GM19452 (cell line): ENCODE results near the gene TEX2.

ENCODE experiments used
- ATAC-seq: cut with Tn5 transposase; IDR thresholded peaks from one replicate; pipeline ENCODE4 v1.9.1; 2021; ENCODE audit not compliant: unreplicated experiment

TEX2 gene

DNA sequence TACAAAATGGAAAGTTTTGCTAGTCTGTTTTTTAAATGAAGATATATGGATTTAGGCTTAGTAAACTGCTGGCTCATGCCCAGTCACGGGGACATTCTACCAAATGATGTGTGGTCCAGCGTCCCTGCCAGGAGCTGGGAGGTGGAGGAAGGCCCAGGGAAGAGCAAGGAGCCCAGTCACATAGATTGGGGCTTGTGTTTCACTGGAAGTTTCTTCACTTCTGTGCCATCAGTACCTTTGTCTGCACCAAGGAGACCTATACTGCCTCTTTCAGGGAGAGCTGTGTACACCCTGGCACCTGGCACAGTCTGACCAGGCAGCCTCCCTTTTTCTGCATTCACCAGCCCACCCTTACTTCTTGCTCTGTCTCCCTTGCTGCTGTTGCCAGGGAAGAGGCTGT, 100.5 kb downstream of the TEX2 start:
- ATAC-seq = no peak

DNA sequence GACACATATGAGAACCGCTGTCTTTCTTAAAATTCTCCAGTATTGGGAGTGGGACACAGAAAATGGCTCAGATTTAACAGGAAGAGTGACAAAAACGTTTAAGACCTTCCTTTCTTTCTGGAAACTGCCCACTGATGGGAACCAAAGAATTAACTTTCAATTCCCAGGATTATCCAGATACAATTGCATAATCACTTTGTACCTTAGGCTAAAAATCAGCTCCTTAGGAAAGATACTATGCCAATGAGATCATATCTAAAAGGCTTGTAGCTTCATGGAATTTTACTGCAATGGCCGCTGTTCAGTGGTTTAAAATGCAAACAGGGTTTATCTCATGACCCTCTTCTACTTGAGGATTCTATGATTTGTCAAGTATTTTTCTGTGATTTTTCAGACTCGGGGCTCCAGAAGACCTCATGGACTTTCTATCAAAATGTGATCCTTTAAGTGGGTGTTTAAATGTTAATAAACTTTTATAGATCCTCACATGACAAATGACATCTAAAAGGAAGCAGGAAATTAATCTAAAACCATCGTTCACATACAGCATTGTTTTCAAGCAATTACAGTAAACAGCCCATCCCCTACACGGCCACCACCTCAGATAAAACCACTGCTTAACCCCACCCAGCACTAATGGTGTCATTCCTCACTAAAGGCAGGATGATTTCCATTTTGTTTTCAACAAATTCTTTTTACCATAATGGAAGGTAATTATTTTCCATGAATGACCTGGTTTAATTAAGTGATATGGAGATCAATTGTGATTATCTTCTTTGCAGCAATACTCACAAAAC, 101.5 kb downstream of the TEX2 start:
- ATAC-seq = no peak

DNA sequence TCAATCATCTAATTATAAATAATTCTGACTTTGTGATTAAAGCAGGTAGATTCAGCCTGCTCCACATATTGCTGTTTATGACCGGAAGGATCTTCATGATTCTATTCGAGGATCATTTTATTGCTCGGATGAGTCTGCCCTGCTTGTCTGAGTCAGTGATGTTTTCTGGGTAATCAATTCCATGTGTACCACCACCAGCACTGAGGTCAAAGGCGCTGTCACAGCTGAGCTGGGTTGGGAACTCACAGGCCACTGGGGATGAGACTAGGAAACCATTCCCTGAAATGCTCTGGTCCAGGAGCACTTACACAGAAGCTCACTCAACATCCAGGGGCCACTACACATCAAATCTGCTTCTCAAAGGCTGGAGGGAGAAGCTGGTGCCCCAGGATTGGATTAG, 102.7 kb downstream of the TEX2 start:
- ATAC-seq = no peak

DNA sequence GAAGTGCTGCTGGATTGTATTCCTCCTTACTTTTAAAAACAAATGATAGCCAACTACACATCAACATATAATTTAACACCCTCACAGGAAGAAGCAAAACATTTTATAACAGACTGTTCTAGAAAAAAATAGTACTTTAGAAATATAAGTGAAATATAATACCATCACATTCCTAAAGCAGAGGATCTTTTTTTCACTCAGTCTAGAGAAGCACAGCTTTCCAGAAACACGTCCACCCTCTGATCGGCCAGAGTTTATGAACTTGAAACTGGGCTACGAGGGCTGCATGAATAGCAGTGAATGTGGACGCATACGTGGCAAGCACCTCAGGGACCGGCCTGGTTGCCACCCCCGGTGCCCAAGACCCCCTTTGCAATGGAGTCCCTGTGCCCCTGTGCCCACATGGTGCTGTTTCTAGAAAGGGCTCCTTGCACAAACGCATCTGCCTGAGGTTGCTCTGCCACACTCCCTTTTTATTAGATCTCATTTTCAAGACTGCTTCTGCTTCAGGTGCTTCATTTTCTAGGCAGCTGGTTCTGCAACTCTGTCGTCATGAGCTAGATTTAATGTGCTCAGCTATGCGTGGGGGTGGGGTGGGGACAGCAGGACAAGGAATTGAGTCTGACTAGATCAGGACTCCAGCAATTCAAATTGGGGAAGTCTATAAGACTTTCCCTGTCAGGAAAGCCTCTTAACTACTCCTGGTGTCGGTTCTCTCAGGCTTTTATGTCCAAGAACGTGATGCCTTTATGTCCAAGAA, 104.0 kb downstream of the TEX2 start:
- ATAC-seq = no peak

DNA sequence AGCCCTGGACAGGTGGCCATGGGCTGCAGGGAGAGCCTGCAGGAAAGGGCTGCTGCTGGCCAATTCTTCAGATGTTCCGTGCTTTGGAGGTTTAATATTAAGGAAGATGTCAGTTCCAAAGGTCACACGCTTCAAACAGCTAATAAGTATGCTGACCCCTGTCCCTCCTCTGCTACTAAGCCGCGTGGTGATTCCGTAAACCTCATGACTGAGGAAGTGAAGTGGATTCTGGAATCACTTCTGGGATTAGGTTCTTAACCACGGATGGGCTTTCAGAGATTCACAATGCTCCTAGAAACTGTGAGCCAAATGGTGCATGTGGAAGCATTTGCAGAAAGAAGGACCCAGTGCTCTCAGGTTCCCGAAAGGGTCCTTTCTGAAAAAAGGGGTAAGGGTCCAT, 104.7 kb downstream of the TEX2 start:
- ATAC-seq = no peak

DNA sequence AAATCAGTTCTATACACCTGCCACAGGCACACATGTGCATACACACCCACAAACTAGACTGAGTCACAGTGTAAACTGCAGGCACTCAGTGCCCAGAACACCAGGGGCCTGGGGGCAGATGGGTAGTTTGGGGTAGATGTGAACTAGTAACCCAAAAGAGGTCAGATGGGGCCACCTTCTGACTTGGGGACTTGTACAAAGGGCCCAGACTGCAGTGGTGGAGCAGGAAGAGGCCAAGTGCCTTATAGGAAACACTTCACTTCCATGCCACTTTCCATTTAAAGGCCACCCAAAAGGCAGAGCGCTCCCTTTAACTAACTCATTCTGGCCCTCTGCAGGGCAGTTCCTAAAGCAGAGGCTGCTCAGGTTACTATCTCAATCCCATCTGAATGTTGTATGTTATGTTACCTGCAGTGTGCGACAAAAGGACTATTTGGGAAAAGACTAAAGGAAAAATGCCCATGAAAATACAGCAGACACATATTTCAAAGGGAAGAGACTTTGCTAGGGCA, 105.3 kb downstream of the TEX2 start:
- ATAC-seq = no peak

DNA sequence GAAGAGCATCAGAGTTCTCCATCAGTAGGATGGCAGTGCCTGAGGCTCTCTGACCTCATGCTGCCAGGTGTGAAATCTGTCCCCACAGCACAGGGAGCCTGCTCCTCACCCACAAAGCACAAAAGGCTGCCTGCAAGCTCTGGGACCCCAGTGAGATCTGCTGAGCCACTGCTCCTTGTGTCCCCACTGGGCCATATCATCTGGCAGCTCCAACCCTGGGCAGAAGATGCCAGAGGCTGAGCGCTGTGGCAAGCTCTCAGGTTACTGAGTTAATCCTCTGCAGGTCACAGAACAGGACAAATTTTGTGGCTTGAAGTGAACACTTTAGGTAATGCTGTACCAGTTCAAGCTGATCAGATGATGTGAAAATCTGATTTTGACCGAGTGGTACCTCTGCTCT, 106.4 kb downstream of the TEX2 start:
- ATAC-seq = no peak

DNA sequence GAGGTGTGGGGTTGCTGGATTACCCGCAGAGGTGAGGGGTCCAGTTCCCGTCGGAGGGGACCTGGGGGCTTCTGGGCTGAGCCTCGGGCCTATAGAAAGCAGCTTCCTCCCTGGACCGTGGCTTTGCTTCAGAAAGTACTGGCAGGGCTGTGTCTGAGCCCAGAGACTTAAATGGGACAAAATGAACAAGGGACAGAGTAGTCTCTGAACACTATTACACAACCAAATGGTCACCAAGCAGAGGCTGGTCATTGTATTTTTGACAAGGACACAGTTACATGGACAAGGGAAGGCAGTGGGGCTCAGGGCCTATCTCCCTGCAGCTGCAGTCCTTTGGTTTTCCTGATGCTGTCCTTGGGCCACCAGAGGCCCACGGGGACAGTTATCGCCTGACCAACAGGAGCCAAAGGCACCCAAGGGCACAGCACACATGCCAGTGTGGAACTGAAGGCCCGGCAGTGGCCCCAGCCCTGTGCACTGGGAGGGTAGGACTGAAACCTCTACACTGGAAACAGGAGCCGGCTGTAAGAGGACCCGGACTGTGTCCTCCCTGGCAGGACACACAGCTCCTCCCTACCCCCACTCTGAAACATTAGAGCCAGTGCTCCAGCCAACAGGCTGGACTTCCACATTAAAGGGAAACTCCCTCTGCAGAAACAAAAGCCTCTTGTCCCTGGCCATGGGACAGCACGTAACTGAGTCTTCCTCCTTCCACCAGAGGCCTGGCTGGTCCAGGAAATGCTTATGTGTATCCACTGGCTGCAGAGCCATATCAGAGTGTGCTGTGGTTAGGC, 107.1 kb downstream of the TEX2 start:
- ATAC-seq = no peak

DNA sequence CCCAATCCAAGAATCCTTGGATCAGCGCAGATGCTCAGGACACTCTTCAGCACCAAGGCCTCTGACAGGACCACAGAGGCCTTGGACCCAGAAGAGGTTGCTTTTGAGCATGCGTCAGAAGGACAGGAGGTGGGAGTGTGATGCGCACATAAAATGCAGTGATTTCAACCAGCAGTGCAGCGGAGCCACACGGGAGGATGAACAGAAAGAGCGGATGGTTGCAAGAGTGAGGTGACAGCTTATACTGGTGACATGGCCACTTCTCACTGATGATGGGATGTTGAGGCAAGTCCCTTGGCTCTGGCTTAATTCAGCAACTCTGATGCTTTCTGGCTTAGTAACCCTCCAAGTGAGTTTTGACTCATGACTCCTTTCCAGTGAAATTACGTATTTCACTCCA, 107.9 kb downstream of the TEX2 start:
- no peak for ATAC-seq

DNA sequence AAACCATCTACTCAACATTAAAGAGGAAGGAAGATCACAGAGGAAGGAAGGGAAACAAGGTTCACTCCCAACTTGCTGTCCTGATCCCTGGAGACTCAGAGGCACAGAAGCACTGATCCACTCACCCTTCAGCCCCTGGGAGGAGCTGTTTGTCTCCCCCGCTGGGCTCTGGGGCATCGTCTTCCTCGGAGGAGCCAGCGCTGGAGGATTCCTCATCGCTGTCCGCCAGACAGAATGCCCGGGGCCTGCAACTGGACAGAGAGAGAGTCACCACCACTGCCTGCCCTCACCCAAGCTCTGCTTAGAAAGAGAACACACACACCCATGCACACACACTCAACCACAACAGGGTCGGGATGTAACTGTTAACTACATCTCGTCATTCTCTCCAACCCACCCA, 108.3 kb downstream of the TEX2 start:
- no peak for ATAC-seq

DNA sequence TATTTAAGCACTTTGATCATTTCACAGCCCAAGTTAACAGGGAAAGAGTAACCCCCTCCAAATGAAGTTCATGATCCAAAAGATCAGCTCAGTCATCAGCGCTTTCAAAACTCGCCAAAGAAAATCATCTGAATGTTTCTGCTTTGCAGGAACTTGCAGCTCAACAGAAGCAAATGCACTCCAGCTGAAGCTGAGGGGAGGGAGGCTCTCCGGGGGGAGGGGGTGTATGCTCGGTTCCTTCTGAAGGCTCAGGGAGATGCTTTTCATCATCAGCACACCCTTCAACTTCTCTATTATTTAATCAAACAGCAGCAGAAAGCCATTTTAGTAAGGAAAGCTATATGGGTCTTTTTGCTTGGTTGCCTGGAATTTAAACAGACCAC, 108.8 kb downstream of the TEX2 start:
- no peak for ATAC-seq

DNA sequence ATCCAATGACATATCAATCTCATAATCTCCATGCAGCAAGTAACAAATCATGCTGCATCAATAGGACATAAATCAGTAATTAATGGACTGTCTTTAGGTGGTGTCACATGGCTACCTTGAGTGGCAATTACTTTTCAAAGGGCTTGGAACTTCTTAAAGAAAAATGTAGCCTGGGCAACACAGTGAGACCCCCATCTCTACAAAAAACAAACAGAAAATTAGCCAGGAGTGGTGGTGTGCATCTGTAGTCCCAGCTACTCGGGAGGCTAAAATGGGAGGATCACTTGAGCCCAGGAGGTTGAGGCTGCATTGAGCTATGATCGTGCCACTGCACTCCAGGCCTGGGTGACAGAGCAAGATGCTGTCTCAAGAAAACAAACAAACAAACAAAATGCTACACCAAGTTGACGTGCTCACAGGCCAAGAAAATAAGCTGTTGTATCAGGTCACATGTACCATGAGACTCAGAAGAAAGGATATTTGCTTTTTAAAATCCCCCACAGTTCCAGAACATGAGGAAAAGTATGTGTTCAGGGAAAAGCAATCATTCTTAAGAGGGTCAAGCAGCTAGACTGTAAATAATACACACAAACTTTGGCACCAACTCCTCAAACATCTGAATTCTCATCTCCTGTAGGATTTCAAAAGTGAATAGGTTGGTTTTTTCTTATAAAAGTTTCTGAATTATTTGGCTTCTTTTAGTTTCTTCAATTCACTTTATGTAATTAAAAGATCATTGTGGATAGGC, 109.3 kb downstream of the TEX2 start:
- ATAC-seq = no peak

DNA sequence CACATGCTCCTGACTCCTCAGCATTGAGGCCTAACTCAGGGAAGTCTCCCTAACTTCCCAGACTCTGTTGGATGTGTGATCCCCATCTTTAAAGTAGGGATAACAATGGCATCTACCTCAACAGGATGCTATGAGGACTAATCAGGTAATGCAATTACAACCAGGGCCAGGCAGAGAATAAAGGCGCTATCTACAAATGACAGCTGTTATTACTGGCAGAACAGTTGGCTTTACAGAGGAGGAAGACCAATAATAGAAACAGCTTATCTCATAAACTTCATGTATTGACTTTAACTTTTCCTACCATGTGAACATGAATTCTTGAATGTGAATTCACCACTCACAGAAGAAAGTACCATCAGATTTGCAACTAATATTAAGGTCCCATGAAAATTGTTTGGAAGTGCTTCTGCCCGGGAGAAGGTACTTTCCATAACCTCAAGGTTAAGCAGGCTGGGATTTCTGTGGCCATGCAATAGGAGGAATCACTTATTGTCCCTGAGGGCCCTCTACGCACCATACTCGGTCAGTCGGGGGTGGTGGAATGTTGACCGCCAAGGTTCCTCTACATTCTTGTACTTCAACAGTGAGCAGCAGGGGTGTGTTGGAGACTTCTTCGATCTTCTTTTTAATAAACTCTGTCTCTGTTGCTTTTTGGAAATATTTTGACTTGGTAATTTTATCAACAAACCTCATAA, 110.5 kb downstream of the TEX2 start:
- no peak for ATAC-seq

DNA sequence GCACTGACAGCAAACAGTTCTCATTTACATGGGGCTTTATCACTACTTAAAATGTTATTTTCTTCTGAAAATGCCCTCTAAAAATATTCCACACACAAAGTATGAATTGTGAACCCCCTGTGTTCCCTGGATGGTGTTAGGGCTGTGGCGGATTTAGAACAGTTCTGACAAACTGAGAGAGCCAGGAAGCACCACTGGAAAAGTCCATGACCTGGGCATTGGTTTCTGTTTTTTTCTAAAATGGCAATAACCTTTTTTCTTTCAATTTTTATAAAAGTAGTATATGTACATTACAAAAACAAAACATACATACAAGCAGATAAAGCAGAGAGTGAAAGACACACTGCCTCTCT, 112.1 kb downstream of the TEX2 start:
- no peak for ATAC-seq

DNA sequence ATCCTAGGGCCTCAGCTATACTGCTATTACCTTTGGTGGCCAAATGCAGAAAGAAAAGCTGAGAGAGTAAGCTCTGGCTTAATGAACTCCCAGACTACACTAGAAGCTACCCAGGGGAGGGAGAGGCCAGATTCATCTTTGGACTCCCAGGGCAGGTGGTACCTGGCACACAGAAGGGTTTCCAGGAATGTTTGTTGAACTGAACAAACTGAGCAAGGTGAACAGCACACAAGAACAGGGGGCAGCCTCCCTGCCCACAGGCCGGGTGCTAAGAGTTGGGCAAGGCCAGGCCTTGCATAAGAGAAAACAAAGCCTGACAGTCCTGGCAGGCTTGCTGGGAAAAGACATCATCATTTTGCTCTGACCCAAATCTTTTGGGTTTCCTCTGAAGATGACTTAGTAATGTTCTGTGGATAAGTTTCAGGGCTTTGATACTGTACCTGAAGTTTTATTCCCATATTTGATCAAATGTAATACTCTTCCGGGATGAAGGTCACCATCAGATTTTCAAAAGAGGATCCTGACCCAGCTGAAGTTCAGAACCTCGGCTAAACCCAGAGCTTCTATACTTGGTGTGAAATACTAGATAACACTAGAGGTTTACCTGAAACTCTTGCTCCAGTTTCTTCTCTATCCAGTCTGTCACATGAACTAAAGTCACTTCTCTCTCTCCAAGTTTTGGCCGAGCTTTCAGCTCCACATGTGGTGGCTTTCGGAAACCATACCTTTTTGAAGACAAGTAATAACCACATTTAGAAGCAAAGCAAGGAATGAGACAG, 112.6 kb downstream of the TEX2 start:
- ATAC-seq = no peak

DNA sequence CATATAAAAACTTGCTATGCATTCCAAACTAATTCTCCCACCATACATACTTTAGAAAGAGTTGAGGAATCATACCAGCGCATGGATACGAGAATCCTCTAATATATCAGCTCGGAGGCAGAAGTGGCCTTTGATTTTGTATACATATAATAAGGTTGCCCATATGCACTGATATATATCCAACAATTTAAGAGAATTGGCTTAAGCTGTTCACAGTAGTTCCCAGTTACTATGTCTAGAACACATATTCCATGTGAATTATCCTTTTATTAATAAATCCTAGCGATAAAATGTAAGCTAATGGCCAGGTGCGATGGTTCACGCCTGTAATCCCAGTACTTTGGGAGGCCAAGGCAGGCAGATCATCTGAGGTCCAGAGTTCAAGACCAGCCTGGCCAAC, 113.9 kb downstream of the TEX2 start:
- ATAC-seq = no peak

DNA sequence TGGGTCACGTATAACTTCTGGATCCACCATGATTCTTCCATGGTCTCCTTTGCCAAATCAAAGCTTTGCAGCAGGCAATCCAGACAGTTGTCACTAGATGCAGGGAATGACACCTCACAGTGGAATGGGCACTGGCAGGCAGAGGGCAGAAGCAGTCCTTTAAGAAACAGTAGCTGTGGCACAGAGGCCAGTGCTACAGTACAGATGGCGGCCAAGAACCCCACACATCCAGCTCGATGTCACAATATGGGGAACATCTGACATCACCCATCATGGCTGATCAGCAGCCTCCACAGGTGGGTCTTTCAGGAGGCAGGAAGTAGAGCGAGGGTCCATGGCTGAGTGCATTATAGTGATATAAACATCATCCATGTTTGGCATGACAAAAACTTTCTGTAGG, 114.4 kb downstream of the TEX2 start:
- ATAC-seq = no peak

DNA sequence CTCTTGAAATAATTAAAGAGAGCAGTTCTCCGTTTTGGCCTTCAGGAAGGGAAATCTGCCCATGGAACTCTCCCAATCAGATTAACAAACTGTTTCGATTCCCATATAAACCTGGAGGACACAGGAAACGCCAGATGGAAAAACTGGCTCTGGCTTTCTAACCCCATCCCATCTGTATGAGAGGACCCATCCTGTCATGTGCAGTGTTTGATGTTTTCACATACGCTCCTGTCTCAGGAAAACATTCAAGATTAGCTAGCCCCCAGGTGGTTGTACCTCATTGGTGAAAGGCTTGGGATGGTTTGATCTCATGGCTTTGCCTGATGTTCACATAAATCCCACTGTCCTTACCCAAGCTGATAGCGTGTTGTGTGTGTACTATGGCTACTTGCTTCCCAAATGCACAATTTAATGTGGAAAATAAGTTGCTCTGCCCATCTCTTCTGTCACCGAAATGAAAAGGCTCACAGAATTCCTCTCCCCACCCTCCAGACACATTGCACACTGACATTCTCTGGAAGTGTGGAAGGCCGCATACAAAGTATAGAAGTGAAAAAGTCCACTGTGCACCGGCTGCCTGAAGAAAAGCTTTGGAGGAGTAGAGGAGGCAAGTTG, 114.9 kb downstream of the TEX2 start:
- ATAC-seq = no peak
